ENCODE data around the gene DYSF.

Gene DYSF

DNA sequence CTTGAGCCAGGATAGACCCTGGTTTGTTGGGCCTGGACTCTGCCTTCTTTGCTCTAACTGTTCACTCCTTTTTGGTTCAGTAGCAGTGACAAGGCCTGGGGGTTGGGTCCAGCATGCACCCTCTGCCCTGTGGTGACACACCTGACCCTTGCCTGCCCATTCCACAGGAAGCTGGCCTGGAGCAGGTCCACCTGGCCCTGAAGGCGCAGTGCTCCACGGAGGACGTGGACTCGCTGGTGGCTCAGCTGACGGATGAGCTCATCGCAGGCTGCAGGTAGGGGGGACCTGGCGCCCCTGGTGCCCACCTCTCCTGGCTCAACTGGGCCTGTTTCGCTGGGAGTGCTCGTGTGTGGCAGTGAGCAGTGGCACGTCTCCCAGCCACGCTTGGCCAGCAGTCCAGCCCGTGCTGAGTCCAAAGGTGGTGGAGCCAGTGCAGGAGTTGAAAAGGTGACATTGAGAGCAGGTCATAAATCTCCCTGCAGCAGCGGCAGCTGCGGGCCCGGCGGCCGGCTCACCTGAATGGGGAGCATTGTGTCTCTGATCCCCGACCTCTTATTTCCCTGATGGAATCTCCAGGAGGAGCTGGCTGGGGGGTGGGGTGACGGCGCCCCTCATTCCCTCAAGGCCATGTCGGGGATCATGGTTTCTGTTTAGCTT, 102.6 kb downstream of the DYSF start:
- no peak for DNase-seq

GRCh38 chr2:71556692-71557250, 103.4 kb downstream of the DYSF start:
- no peak for DNase-seq

- no peak for DNase-seq
These were observed 104.0 kb downstream of the DYSF start for GRCh38 chr2:71557321-71557720.

DNA sequence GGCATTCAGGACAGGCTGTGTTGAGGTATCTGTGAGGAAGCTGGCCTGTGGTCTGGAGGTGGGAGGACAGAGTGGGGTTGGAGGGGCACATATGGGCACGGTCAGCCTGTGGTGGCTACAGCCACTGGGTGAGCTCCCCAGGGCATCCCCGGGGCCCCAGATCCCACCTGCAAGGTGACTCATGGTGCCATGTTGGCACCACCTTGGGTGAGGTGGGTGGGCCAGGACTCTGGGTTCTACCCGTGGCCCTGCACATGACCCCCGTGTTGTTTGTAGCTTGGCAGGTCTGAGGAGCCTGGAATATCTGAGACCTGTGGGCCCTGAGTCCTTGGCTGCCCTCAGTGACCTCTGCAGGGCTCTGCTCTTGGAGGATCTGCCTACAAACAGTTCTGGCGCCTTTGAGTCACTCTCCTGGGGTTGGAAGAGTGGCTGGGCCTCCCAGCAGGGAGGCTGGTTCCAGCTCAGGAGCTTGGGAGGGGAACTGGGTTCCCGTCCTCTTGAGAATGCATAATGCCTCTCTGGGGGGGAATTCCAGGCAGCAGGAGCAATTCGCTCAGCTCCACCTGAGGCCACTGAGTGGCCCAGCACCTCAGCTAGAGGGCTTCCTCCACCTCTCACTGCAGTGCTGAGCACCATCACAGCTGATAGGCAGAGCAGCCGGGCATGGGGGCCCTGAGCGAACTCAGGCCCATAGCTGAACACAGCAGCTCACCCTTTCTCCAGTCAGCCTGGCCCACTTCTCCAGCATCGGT, 105.1 kb downstream of the DYSF start:
- no peak for DNase-seq

GRCh38 chr2:71559080-71559827, 105.9 kb downstream of the DYSF start:
- no peak for DNase-seq

GRCh38 chr2:71559828-71560637, 106.7 kb downstream of the DYSF start:
- no peak for DNase-seq

- DNase-seq = no peak
These were observed 107.3 kb downstream of the DYSF start for GRCh38 chr2:71560638-71561011.

- DNase-seq = no peak
These were observed 108.3 kb downstream of the DYSF start for GRCh38 chr2:71561441-71562267.

DNA sequence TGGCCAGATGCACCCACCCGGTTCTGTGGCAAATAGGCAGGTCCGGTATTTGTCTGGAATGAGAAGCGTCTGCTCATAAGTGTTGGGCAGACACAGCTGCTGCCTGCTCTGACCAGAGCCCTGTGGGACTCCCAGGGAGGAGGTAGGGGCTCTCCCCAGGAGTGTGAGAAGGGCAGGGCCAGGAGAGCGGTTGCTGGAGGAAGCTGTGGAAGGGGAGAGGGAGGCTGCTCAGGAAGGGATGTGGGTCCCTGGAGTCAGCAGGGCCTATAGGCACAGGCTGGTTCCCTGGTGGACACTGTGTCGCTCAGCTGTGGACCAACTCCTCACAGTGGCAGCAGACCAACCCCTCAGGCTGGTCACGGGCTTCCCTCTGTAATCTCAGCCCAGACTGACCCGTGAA, 109.2 kb downstream of the DYSF start:
- no peak for DNase-seq

GRCh38 chr2:71563872-71564271, 110.5 kb downstream of the DYSF start:
- no peak for DNase-seq

GRCh38 chr2:71564361-71564760, 111.0 kb downstream of the DYSF start:
- DNase-seq = no peak

- DNase-seq = no peak
These were observed 111.4 kb downstream of the DYSF start for GRCh38 chr2:71564790-71565189.

- no peak for DNase-seq
These were observed 113.0 kb downstream of the DYSF start for GRCh38 chr2:71566372-71566771.

- DNase-seq = no peak
These were observed 114.3 kb downstream of the DYSF start for GRCh38 chr2:71567625-71568024.

DNA sequence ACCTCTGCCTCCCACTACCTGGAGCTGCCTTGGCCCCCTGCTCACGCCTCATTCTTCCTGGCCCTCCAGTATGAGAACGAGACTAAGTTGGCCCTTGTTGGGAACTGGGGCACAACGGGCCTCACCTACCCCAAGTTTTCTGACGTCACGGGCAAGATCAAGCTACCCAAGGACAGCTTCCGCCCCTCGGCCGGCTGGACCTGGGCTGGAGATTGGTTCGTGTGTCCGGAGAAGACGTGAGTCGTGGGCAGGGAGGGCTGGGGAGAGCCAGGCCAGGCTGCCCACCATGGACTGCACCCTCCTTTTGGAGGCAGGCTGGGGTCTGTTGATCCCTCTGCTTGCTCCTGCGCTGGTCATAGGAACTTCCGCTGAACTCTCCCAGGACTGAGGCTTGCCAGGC, 114.7 kb downstream of the DYSF start:
- no peak for DNase-seq

- no peak for DNase-seq
These were observed 117.2 kb downstream of the DYSF start for GRCh38 chr2:71570511-71570910.

DNA sequence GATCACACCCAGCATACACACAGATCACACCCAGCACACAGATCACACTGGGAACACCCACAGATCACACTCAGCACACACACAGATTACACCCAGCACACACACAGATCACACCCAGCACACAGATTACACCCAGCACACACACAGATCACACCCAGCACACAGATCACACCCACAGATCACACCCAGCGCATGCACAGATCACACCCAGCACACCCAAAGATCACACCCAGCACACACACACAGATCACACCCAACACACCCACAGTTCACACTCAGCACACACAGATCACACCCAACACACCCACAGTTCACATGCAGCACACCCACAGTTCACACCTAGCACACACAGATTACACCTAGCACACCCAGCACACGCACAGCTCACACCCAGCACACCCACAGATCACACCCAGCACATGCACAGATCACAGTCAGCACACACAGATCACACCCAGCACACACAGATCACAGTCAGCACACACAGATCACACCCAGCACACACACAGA, 117.6 kb downstream of the DYSF start:
- no peak for DNase-seq

- no peak for DNase-seq
These were observed 118.6 kb downstream of the DYSF start for GRCh38 chr2:71571945-71572344.

DNA sequence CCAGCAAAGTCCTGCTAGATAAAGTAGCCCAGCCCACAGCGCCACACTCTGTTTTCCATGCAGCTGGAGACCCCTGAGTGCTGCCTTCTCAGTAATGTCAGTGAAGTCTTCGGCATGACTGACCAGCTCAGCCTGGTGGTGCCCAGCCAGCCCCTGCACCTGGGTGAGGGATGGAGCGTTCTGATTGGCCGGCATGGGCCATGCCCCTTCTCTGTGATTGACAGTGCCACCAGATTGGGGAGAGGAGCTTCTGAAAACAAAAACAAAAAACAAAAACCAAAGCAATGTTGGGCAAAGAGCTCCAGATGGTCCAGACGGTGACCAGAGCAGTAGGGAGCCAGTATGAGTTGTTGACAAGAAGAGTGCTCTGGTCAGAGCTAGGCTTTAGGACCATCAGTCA, 122.6 kb downstream of the DYSF start:
- no peak for DNase-seq

DNA sequence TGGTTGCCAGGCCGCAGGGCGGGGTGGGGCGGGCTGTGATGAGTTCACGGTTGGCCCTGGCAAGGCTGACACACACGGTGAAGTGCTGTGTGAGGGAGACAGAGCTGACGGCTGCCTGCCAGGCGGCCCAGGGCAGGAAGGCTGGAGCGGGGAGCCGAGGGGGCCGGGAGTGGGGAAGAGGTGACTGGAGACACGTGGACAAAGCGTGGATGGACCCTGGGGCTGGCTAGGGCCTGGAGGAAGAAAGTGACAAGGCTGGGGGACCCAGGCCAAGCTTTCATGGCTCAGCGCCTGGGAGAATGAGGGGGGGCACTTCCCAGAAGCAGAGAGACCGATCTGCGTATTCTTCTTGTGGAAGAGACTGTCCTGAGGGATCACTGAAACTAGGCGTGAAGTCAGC, 123.2 kb downstream of the DYSF start:
- no peak for DNase-seq

- DNase-seq = no peak
These were observed 123.8 kb downstream of the DYSF start for GRCh38 chr2:71577209-71577608.

All from CD4-positive, alpha-beta T cell treated with Interleukin-17A for 4 hours (primary cell).